ENCODE data around the gene ZNF747. TPM values are rescaled to one million over a fixed set of nuclear protein-coding genes. Genes with fewer than 3 reads are reported as not detected.
A peak's percentile ranks its signal among the peaks of the same experiment; 100 is the strongest.

ZNF747 gene
- total and polyA plus RNA-seq, 10 of the 15 experiments (the other 5 are each of a cell fraction or from before 2014, with no cell fraction given) = 1.0 to 13.0 (median 7.2) TPM

- TF ChIP-seq E4F1 (IDR thresholded peaks at IDR 0.05; ENCODE audit: borderline replicate concordance, partially characterized antibody) (no peak), ASH2L (IDR thresholded peaks at IDR 0.05; ENCODE audit: borderline replicate concordance, low read depth) (no peak), USF2 (IDR thresholded peaks at IDR 0.05; ENCODE audit: borderline replicate concordance, low read depth, low read length) (no peak), CBX3 (IDR thresholded peaks at IDR 0.05; ENCODE audit: borderline replicate concordance, low read depth) (no peak), ATF2 (IDR thresholded peaks at IDR 0.05; ENCODE audit: low read length) (no peak), KAT2A (conservative IDR thresholded peaks at IDR 0.05; ENCODE audit: control insufficient read depth, low read depth, low read length) (no peak), FOXM1 (IDR thresholded peaks at IDR 0.05; ENCODE audit: low read depth, low read length) (no peak), DPF2 (IDR thresholded peaks at IDR 0.05) (no peak), IRF5 (IDR thresholded peaks at IDR 0.05; ENCODE audit: borderline replicate concordance) (no peak), POLR2AphosphoS2 (IDR thresholded peaks at IDR 0.05; ENCODE audit: low read depth, low read length) (no peak), RAD51 (IDR thresholded peaks at IDR 0.05) (0 out of 2 replicates have a peak, but pooled peaks have one; percentile 27), PKNOX1 (IDR thresholded peaks at IDR 0.05) (peak; percentile 10; the same call in 1 of the 2 replicates), STAT3 (IDR thresholded peaks at IDR 0.05; ENCODE audit: low read depth, low read length) (no peak), SUZ12 (IDR thresholded peaks at IDR 0.05; ENCODE audit: unreplicated experiment) (no peak), PBX3 (IDR thresholded peaks at IDR 0.05; ENCODE audit: insufficient replicate concordance, low read depth, low read length) (no peak), NRF1 (conservative IDR thresholded peaks at IDR 0.05; ENCODE audit: low read depth, low read length) (no peak), SMAD5 (IDR thresholded peaks at IDR 0.05; ENCODE audit: low read depth) (peak; percentile 93), CEBPB (IDR thresholded peaks at IDR 0.05; ENCODE audit: borderline replicate concordance in 1 of 2, low read depth in 2 of 2, low read length in 2 of 2) (no peak), MXI1 (IDR thresholded peaks at IDR 0.05; ENCODE audit: low read depth, low read length) (no peak; the same call in 1 of the 2 replicates), STAT1 (conservative IDR thresholded peaks at IDR 0.05) (no peak), JUNB (IDR thresholded peaks at IDR 0.05) (no peak), ZNF217 (IDR thresholded peaks at IDR 0.05) (no peak)
Observed at GRCh38 chr16:30535106-30535776, 583 bp upstream of the ZNF747 start (continued).
